Glutamatergic neuron (in vitro differentiated cells): ENCODE measurements around the gene MARCHF10. TPM values are rescaled to one million over a fixed set of nuclear protein-coding genes. Genes with fewer than 3 reads are reported as not detected.

Source experiments
- DNase-seq: peaks from one replicate; pipeline ENCODE4 v3.0.0; 2022
- H3K27ac Mint-ChIP-seq: one replicate; pipeline ENCODE4 v1.8.0; 2020; ENCODE audit warnings: mild to moderate bottlenecking, mixed read lengths, inconsistent platforms; ENCODE audit not compliant: unreplicated experiment
- H3K27me3 Mint-ChIP-seq: one replicate; pipeline ENCODE4 v1.8.0; 2020; ENCODE audit warnings: mild to moderate bottlenecking, moderate library complexity, mixed read lengths, inconsistent platforms; ENCODE audit not compliant: unreplicated experiment
- H3K36me3 Mint-ChIP-seq: one replicate; pipeline ENCODE4 v1.8.0; 2020; ENCODE audit warnings: mild to moderate bottlenecking, mixed read lengths, inconsistent platforms; ENCODE audit not compliant: unreplicated experiment
- H3K4me1 Mint-ChIP-seq: one replicate; pipeline ENCODE4 v1.8.0; 2020; ENCODE audit warnings: mild to moderate bottlenecking, low read depth, mixed read lengths, inconsistent platforms; ENCODE audit not compliant: unreplicated experiment
- H3K4me3 Mint-ChIP-seq: one replicate; pipeline ENCODE4 v1.8.0; 2020; ENCODE audit warnings: mild to moderate bottlenecking, mixed read lengths, inconsistent platforms; ENCODE audit not compliant: unreplicated experiment
- H3K9me3 Mint-ChIP-seq: one replicate; pipeline ENCODE4 v1.8.0; 2020; ENCODE audit warnings: mild to moderate bottlenecking, moderate library complexity, mixed read lengths, inconsistent platforms; ENCODE audit not compliant: unreplicated experiment
- CTCF ChIP-seq: fragments of 200-600 bp; sonication (generic); IDR thresholded peaks from one replicate; pipeline ENCODE4 v1.5.0; 2021; ENCODE audit not compliant: partially characterized antibody, unreplicated experiment
- total RNA-seq: library from RNA; stranded (reverse); fragmentation: NEBNext Ultra II Directional; extraction: Animal tissue kit (Norgen Biotek cat#: 25700); gene quantifications from one replicate; pipeline ENCODE4 v1.2.1, GENCODE V29; 2021; ENCODE audit not compliant: unreplicated experiment

Gene MARCHF10
- total RNA-seq, 1 donor from 2014 or later: not detected

- H3K27ac Mint-ChIP-seq: no peak overlapping the region
- no peak for TF ChIP-seq CTCF
- peaks cover 8% of the 10 kb centered on the region for H3K27me3 Mint-ChIP-seq
- H3K4me1 Mint-ChIP-seq: peaks cover 9% of the 10 kb centered on the region
- peaks cover 22% of the 10 kb centered on the region for H3K36me3 Mint-ChIP-seq
- DNase-seq: no peak
- H3K4me3 Mint-ChIP-seq: peak overlapping the region; percentile 81
- H3K9me3 Mint-ChIP-seq: peaks cover 4% of the 10 kb centered on the region
Measured at GRCh38 chr17:62706598-62707424, 101.3 kb downstream of the MARCHF10 start.

DNA sequence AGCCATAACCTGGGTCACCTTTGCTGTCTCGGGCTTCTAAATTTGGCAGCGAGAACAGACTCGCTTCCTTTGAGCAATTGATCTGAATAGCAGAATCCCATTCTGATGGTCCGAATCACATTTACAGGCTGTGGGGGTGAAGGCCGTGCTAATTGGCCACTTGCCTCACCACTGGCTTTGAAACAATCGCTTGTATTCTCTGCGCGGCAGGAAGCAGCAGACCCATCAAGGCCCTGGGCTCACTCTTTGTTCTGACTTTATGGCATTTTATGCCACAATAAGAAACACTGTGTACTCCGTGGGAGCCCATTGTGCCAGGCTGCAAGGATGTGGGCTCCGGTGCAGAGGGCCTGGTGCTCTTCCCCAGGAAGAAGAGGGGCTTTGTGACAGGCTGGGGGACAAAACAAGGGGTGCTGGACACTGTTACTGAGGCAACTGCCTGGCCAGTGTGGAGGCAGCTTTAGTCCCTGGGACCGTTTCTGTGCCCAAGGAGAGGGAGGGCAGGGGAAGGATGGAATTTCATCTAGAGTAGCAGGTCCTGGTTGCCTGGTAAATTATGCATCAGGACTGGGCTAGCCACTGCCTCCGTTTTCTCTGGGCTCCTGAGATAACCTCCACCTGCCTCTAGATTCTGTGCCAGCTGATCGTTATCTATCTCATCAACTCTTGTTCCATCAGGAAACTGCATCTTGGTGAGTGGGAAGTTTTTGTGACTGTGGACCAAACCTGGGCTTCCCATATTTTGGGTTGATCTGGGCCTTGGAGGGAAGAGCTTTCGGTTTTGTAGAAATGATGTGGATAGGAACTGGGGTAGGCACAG, 102.1 kb downstream of the MARCHF10 start:
- H3K4me1 Mint-ChIP-seq: peaks cover 9% of the 10 kb centered on the region
- no peak for TF ChIP-seq CTCF
- peaks cover 2% of the 10 kb centered on the region for H3K9me3 Mint-ChIP-seq
- no peak overlapping the region for H3K27ac Mint-ChIP-seq
- peaks cover 8% of the 10 kb centered on the region for H3K27me3 Mint-ChIP-seq
- H3K36me3 Mint-ChIP-seq: peaks cover 22% of the 10 kb centered on the region
- DNase-seq: no peak
- peak overlapping the region; percentile 81 for H3K4me3 Mint-ChIP-seq

DNA sequence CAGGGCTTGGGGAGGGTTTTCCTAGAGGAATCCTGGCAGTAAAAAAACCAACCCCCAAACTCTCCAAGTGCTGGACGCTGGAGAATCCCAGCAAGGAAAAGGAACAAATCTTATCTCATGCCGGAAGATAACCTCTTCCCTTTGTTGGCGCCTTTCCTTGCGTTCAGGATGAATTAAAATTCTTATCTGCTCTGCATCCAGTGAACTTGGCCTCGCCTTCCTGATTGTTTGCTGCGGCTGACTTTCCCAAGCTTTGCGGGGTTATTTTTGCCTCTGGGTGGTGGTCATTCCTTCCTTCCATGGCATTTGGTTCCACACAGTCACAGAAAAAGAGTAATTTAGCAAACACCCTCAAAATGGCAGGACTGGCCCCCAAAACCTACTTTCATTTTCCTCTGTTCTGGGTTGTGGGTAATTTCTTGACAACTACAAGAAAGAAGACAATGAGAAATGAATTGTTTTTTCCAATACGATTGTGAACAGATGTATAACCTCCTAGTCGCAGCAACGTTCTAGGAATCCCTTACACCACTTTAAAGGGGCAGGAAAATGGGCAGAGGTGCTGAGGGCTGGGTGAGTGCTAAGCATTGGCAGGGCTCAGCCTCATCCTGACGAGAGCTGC, 102.8 kb downstream of the MARCHF10 start:
- peak overlapping the region; percentile 81 for H3K4me3 Mint-ChIP-seq
- no peak for DNase-seq
- H3K27ac Mint-ChIP-seq: peak overlapping the region; percentile 86
- TF ChIP-seq CTCF: no peak
- peaks cover 8% of the 10 kb centered on the region for H3K27me3 Mint-ChIP-seq
- peaks cover 9% of the 10 kb centered on the region for H3K4me1 Mint-ChIP-seq
- peaks cover 2% of the 10 kb centered on the region for H3K9me3 Mint-ChIP-seq
- peaks cover 22% of the 10 kb centered on the region for H3K36me3 Mint-ChIP-seq

- H3K4me1 Mint-ChIP-seq: peaks cover 9% of the 10 kb centered on the region
- TF ChIP-seq CTCF: no peak
- H3K36me3 Mint-ChIP-seq: peaks cover 14% of the 10 kb centered on the region
- H3K27me3 Mint-ChIP-seq: peaks cover 8% of the 10 kb centered on the region
- no peak for DNase-seq
- H3K27ac Mint-ChIP-seq: peak overlapping the region; percentile 86
- peak overlapping the region; percentile 81 for H3K4me3 Mint-ChIP-seq
- H3K9me3 Mint-ChIP-seq: peaks cover 2% of the 10 kb centered on the region
Measured at GRCh38 chr17:62704381-62704971, 103.6 kb downstream of the MARCHF10 start.
